Islet of Langerhans (tissue), 1 donor: ENCODE results near the gene BRD3OS.

ENCODE experiments used
- FAIRE-seq: peaks from one replicate; lab custom pipeline; 2011; peaks lifted over from hg19 to GRCh38; lab: Jason Lieb, UNC

The BRD3OS gene

DNA sequence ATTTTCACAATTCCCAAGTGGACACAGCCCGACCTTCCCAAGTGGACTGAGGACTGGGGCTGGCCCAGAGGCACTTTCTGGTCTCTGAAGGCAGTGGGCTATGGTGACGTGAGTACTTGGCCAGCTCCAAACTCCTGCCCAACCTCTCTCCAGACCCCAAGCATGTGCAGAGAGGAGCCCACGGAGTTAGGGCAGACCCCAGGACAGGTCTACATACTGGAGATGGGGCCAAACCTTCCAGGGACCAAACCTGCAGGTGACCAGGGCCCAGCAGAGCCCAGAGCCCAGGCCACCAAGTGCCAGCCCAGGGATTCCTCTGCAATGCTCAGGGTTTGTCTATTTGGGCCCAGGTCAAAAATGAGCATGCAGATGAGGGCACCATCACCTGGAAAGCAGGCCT is 27.2 kb downstream of the BRD3OS start:
- no peak for FAIRE-seq

DNA sequence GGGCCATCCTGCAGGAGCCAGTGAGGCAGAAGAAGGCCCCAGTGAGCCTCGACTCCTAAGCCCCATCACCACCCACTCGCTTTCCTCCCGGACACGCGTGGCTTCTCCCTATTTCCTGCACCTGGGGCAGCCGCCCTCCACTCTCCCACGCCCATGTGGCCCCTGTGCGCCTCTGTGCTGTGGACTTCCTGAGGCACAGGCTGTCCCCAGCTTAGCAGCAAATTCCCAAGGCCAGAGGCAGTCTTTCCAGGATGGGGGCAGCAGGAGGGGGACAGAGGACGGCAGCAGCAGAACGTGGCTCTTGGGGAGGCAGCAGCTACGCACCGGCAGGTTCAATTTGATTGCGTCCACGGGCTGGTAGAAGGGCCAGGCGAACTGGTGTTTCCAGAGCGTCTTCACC is 27.7 kb downstream of the BRD3OS start:
- no peak for FAIRE-seq

GRCh38 chr9:134053401-134053871 is 28.2 kb downstream of the BRD3OS start:
- FAIRE-seq = no peak

GRCh38 chr9:134053941-134054761 is 28.9 kb downstream of the BRD3OS start:
- FAIRE-seq = no peak

DNA sequence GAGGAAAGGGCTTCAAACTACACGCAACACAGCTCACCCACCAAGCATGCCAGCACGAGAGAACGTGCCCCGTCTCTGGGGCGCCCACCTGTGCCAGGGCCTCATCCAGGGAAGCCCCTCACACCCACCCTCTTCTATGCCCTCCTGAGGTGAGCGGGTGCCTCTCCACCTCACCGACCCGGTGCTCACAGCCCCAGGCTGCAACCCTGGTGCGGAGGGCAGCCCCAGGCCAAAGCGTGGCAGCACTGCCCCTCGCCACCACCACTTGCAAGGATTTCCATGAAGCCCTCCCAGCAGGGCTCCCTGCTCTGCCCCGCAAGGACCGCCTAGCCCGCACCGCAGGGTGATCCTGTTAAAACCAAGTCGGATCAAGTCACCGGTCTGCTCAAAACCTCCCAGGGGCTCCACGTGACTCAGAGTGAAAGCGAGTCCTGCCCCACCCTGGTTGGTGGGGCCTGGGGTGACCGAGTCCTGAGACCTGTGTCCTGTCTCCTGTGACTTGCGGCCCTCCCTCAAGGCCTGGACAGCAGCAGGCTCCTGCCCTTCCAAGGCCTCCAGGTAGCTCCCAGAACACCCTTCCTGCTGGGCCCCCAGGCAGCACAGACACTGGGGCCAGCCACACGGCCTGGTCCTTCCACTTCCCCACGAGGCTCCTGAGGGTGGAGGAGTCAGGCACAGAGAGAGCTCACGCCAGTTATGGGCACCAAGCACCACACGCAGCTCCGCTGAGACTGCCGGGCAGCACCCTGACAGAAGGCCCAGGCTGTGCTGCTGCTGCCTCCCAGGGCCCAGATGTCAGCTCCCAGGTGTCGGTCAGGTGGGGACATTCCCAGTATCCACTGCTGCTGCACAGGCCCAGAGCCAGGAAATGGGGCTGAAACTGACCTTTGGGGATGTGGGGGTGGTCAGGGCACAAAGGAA is 29.9 kb downstream of the BRD3OS start:
- FAIRE-seq = no peak

DNA sequence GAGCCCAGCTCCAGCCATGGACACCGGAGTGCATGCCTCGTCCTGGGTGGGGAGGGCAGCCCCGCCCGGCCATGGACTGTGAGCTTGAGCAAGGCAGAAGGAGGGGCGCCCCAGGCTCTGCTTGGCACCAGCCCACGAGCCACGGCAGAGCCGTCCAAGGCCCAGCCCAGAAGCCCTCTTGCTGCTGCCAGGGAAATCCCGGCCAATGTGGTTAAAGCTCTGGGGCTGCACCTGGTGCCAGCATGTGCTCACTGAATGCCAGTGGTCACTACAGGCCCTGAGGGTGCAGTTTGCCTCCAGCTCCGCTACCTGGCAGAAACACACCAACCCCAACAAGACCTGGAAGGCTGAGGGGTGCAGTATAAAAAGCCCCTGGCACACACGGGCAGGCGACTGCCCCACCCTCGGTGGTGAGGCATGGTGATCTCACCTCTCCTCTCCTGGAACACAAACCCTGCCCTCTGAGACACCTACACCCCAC is 30.7 kb downstream of the BRD3OS start:
- FAIRE-seq = no peak

DNA sequence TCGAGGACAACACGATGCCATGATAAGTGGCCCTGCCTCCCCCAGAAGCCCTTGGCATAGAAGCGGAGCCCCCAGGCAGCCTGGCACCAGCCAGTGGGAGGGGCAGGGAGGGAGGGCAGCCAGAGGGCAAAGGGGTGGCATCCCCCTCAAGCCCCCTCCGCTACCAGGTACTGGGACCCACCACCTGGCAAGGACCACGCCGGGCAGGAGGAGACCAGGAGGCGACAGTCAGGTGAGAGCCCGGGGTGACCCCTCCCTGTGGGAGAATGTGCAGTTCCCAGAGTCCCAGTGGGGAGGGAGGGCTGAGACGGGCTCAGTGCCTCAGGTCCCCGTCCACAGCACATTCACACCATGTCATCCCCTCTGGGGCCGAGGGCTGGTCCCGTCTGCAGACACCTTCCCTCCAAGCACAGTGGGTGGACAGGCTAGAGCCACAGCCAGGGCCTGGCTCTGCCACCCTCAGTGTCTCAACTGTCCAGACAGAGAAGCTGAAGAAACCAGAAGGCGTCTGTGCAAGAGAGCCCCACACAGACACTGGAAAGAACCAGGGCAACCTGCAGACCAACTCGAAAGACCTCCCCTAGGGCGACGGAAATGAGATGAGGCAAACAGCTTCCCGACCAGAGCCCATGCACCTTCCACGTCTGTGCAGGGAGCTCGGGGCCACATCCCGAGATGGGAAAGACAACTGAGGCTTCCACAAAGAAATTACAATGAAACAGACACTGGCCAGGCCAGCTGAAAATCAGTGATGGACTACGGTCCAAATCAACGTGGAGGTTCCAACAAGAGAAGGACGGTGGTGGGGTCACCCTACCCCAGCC is 31.4 kb downstream of the BRD3OS start:
- no peak for FAIRE-seq

- FAIRE-seq = no peak
Measured at GRCh38 chr9:134057307-134057657, 32.0 kb downstream of the BRD3OS start.

- no peak for FAIRE-seq
Measured at GRCh38 chr9:134057751-134058701, 32.7 kb downstream of the BRD3OS start.

- FAIRE-seq = no peak
Measured at GRCh38 chr9:134058716-134059115, 33.4 kb downstream of the BRD3OS start.

DNA sequence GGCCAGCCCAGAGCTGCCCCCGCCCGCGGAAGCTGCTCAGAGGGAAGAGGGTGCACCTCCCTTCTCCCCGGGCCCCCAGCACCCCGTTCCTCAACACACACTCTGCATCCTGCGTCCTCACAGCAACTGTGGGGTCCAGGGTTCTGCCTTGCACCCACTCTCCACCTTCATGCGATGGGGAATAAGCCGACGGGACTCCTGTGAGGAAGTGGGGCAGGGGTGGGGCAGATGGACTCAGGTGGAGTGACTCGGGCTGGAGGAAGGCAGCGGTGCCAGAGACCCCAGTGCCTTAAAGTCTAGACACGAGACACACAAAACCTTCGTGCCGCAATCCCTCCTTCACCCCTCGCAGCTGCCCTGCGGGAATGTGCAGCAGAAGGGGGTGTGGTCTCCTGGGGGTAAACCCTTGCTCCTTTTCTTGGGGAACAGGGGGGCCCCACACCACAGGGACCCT is 33.9 kb downstream of the BRD3OS start:
- no peak for FAIRE-seq

- FAIRE-seq = no peak
Measured at GRCh38 chr9:134059661-134060395, 34.5 kb downstream of the BRD3OS start.

GRCh38 chr9:134060546-134060945 is 35.3 kb downstream of the BRD3OS start:
- FAIRE-seq = no peak

GRCh38 chr9:134061019-134061687 is 35.9 kb downstream of the BRD3OS start:
- FAIRE-seq = no peak

DNA sequence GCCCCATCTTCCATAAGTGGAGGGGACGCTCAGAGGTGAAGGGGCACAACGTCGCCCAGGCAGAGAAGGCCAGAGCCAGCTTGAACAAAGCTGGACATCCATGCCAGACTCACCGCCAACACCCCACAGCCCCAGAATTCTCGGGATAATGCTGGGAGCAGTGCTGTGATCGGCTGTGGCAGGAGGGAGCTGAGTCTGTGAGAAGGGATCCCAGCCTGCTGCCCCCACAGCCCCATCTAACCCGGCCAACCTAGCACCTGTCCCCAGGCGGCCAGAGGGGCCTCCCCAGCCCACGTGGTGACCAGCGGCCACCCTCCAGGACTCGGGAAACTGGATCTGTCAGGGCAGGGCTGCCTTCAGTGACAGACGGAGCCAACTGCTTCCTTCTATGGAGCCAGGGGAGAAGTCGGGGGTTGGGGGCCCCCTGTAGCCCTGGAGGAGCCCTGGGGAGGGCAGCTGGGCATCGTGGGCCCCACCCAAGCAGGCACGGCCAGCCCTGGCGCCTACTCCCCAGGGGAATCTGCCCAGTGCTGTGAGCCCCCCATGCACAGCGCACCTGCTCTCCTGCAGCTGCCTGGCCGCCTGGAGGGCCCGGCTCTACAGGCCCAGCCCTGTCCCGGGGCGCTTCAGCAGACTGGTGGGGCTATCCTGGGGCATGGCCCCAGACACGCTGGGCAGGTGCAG is 36.5 kb downstream of the BRD3OS start:
- no peak for FAIRE-seq

DNA sequence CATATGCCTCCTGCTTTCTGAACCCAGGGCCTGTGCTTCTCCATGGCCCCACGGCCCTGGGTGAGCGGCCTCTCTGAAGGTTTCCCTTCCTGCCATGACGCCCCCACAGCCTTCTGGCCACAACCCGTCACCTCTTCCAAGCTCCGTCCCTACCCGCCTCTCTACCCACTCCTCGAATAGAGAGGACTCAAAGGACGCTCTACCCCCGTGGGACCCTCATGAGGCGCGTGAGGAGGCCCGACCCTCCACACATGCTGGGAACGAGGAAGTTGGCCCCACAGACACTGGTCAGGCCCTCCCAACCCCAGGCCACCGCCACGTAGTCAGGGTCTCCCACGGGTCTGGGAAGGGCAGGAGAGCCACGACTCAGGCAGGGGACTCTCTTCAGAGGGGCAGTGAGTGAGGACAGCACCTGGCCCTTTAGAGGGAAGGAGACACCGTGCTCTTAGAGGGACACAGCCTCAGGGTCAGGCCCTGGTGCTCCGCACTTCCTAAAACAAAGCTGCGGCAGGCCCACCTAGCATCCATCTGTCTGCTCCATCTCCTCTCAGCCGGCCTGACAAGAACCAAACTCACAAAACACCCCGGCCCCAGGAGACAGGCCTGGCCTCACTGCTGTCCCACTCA is 37.3 kb downstream of the BRD3OS start:
- no peak for FAIRE-seq

DNA sequence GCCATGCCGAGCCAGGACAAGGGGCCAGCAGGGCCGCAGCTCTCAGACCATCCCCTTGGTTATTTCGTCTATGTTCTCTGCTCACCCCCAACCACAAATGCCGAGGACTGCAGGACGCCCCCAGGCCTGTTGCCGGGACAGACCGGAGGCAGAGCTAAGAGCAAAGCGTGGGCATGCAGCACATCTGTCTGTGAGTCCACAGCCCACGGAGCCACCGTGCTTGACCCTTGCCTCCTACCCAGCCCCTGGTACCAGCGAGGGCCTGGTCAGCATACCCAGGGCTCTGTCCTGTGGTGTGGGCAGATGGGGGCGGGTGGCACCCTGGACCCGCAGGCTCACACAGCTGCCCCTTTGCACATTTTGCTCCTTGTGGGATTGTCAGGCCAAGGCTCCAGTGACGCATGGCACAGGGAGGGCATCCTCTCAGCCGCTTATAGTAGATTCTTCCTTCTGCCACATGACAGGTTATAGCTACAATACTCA is 37.8 kb downstream of the BRD3OS start:
- no peak for FAIRE-seq
